CD4-positive, alpha-beta T cell (primary cell): ENCODE measurements around the gene AFF3. TPM values are rescaled to one million over a fixed set of nuclear protein-coding genes. Genes with fewer than 3 reads are reported as not detected.

Experiments
- ATAC-seq: fragments of 200-7000 bp; cut with Tn5 transposase; one replicate; pipeline ENCODE4 v1.10.0; 2022; ENCODE audit warnings: mild to moderate bottlenecking; ENCODE audit not compliant: poor library complexity
- CTCF ChIA-PET: fragments of 350-600 bp; sonication (Branson Sonifier 250); formaldehyde crosslinking; loops from one replicate; lab custom pipeline; 2021; ENCODE audit warnings: antibody characterized with exemption, inconsistent platforms; lab: Charles Lee
- POLR2A ChIA-PET: fragments of 350-600 bp; sonication (Branson Sonifier 250); formaldehyde crosslinking; loops from one replicate; lab custom pipeline; 2021; ENCODE audit warnings: antibody characterized with exemption, inconsistent platforms; lab: Charles Lee
- DNase-seq, 14 experiments: peaks; one replicate each; pipeline ENCODE4 v3.0.0-alpha.2; 2013 to 2020; ENCODE audit warnings: mixed read lengths in 2 of 14
- H3K27ac ChIP-seq, 2 donors: one replicate each; pipeline versions ENCODE4 v1.5.1 to v1.7.0; 2013; ENCODE audit warnings: low read length in 2 of 2, low read depth in 1 of 2, mild to moderate bottlenecking in 1 of 2
- H3K27me3 ChIP-seq, 2 experiments: 1 replicate in 1 of 2; 2 replicates in 1 of 2; pipeline versions ENCODE4 v1.6.1 to v1.7.0; 2013; ENCODE audit warnings: low read length in 2 of 2, control low read depth in 1 of 2, mild to moderate bottlenecking in 1 of 2, moderate library complexity in 1 of 2; ENCODE audit not compliant: insufficient read depth in 2 of 2, control insufficient read depth in 1 of 2
- H3K36me3 ChIP-seq: one replicate; pipeline ENCODE4 v1.6.1; 2013; ENCODE audit warnings: low read length, control low read depth; ENCODE audit not compliant: insufficient read depth
- H3K4me1 ChIP-seq: one replicate; pipeline ENCODE4 v1.6.1; 2013; ENCODE audit warnings: low read length, control low read depth; ENCODE audit not compliant: insufficient read depth
- H3K4me3 ChIP-seq: one replicate; pipeline ENCODE4 v1.5.1; 2013; ENCODE audit warnings: mild to moderate bottlenecking, low read length, moderate library complexity
- H3K9me3 ChIP-seq, 2 experiments: 1 replicate in 1 of 2; 2 replicates in 1 of 2; pipeline versions ENCODE4 v1.6.1 to v1.7.0; 2013; ENCODE audit warnings: low read length in 2 of 2, mild to moderate bottlenecking in 2 of 2, control low read depth in 1 of 2, moderate library complexity in 1 of 2; ENCODE audit not compliant: control insufficient read depth in 1 of 2, insufficient read depth in 1 of 2
- H3K27ac Mint-ChIP-seq: one replicate; pipeline ENCODE4 v1.8.0; 2020; ENCODE audit warnings: mixed read lengths
- H3K27me3 Mint-ChIP-seq: one replicate; pipeline ENCODE4 v1.8.0; 2021; ENCODE audit warnings: mixed read lengths
- H3K36me3 Mint-ChIP-seq: one replicate; pipeline ENCODE4 v1.8.0; 2021; ENCODE audit warnings: low read depth, mixed read lengths
- H3K4me1 Mint-ChIP-seq: one replicate; pipeline ENCODE4 v1.8.0; 2021; ENCODE audit warnings: low read depth, mixed read lengths
- H3K4me3 Mint-ChIP-seq: one replicate; pipeline ENCODE4 v1.8.0; 2020; ENCODE audit warnings: mild to moderate bottlenecking, mixed read lengths
- H3K9me3 Mint-ChIP-seq: one replicate; pipeline ENCODE4 v1.8.0; 2020; ENCODE audit warnings: mixed read lengths
- CTCF ChIP-seq: fragments of 200-600 bp; IDR thresholded peaks from one replicate; pipeline ENCODE4 v1.8.0; 2022; ENCODE audit warnings: antibody characterized with exemption, mild to moderate bottlenecking
- intact Hi-C, 2 experiments: fragments of 100-400 bp; cut with DNase I in 1 of 2; cut with micrococcal nuclease in 1 of 2; formaldehyde crosslinking; loops; one replicate each; pipeline versions ENCODE4 v1.15.1 to v1.9.0; 2023 to 2025; cut with DNase I, micrococcal nuclease
- total RNA-seq, 174 experiments: library from RNA in 2 of 174; stranded (reverse) in 2 of 174; gene quantifications; one replicate each; pipeline ENCODE4 v1.2.3 and lab custom pipeline; 2021 to 2026

The AFF3 gene
- total RNA-seq, 2 experiments from 2014 or later, result 15.4 to 15.7 TPM

- Mint-ChIP-seq H3K27me3 (no peaks in the 10 kb centered on the region), H3K9me3 (no peaks in the 10 kb centered on the region), H3K27ac (no peak overlapping the region), H3K4me3 (no peak overlapping the region), H3K4me1 (no peaks in the 10 kb centered on the region), H3K36me3 (peaks cover 14% of the 10 kb centered on the region)
- Histone ChIP-seq H3K27ac (no peak overlapping the region), H3K9me3 (no peaks in the 10 kb centered on the region), H3K27me3 (no peaks in the 10 kb centered on the region), H3K4me1 (no peaks in the 10 kb centered on the region), H3K36me3 (no peaks in the 10 kb centered on the region), H3K4me3 (no peak overlapping the region)
- intact Hi-C loops, result no loop called here
- no peak for DNase-seq
- ChIA-PET CTCF (no interaction called here), POLR2A (no interaction called here)
- ATAC-seq, result no peak
- TF ChIP-seq CTCF, result no peak
Observed at GRCh38 chr2:99593692-99594427, 548.5 kb downstream of the AFF3 start.

GRCh38 chr2:99576775-99577174 is 565.6 kb downstream of the AFF3 start:
- no peaks in the 10 kb centered on the region for H3K36me3 ChIP-seq
- TF ChIP-seq CTCF, result no peak
- POLR2A ChIA-PET, result no interaction called here
- no peak overlapping the region for H3K4me3 ChIP-seq
- intact Hi-C loops, result no loop called here
- Mint-ChIP-seq H3K27ac (no peak overlapping the region), H3K4me3 (no peak overlapping the region), H3K9me3 (no peaks in the 10 kb centered on the region), H3K4me1 (no peaks in the 10 kb centered on the region), H3K36me3 (peaks cover 28% of the 10 kb centered on the region), H3K27me3 (no peaks in the 10 kb centered on the region)
- H3K27ac ChIP-seq, result no peak overlapping the region
- H3K9me3 ChIP-seq, result no peaks in the 10 kb centered on the region
- no peak for ATAC-seq
- DNase-seq, result no peak
- no peaks in the 10 kb centered on the region for H3K27me3 ChIP-seq
- CTCF ChIA-PET, result no interaction called here
- H3K4me1 ChIP-seq, result no peaks in the 10 kb centered on the region

- H3K36me3 Mint-ChIP-seq, result peaks cover 22% of the 10 kb centered on the region
- no peaks in the 10 kb centered on the region for H3K9me3 ChIP-seq
- H3K27me3 ChIP-seq, result no peaks in the 10 kb centered on the region
- POLR2A ChIA-PET, result no interaction called here
- no peaks in the 10 kb centered on the region for H3K4me1 ChIP-seq
- CTCF ChIA-PET, result no interaction called here
- H3K27ac ChIP-seq, result no peak overlapping the region
- ATAC-seq (no peak), DNase-seq (no peak)
- no peak overlapping the region for H3K4me3 ChIP-seq
- no peak for TF ChIP-seq CTCF
- intact Hi-C loops, result no loop called here
- H3K4me3 Mint-ChIP-seq, result no peak overlapping the region
- no peaks in the 10 kb centered on the region for H3K36me3 ChIP-seq
- no peaks in the 10 kb centered on the region for H3K9me3 Mint-ChIP-seq
- no peak overlapping the region for H3K27ac Mint-ChIP-seq
- H3K4me1 Mint-ChIP-seq, result no peaks in the 10 kb centered on the region
- H3K27me3 Mint-ChIP-seq, result no peaks in the 10 kb centered on the region
Observed at GRCh38 chr2:99573634-99574251, 568.6 kb downstream of the AFF3 start.
